GM12878 (cell line): ENCODE data around the gene STAT4.

Experiments used
- BMI1 ChIP-seq: fragments of 450-650 bp; IDR thresholded peaks from 2 replicates; pipeline ENCODE4 v1.6.1; 2016; ENCODE audit warnings: mild to moderate bottlenecking, moderate library complexity, borderline replicate concordance
- EP300 ChIP-seq, 2 experiments: fragments of 150-350 bp in 1 of 2; IDR thresholded peaks; 2 replicates each; pipeline ENCODE4 v1.6.1; 2011 to 2012; ENCODE audit warnings: low read depth in 2 of 2, low read length in 2 of 2, borderline replicate concordance in 1 of 2, improper control_type of control experiment in 1 of 2, inconsistent platforms in 1 of 2; ENCODE audit not compliant: control insufficient read depth in 1 of 2
- POLR2AphosphoS5 ChIP-seq: IDR thresholded peaks from 2 replicates; pipeline ENCODE4 v1.6.1; 2011; ENCODE audit warnings: mild to moderate bottlenecking, low read length, inconsistent platforms
- TF ChIP-seq, protein P1 (sequence below): IDR thresholded peaks from 2 replicates; pipeline ENCODE4 v1.6.1; 2011; ENCODE audit warnings: low read depth, mild to moderate bottlenecking, low read length, moderate library complexity, borderline replicate concordance; ENCODE audit errors: extremely low read depth

GRCh38 chr2:191019376-191019775, 131.4 kb downstream of the STAT4 start:
- TF ChIP-seq BMI1 (no peak), POLR2AphosphoS5 (no peak), EP300 (IDR thresholded peaks at IDR 0.05; ENCODE audit: borderline replicate concordance in 1 of 2, control insufficient read depth in 1 of 2, low read depth in 2 of 2, low read length in 2 of 2) (no peak)
- TF ChIP-seq, protein P1, sequence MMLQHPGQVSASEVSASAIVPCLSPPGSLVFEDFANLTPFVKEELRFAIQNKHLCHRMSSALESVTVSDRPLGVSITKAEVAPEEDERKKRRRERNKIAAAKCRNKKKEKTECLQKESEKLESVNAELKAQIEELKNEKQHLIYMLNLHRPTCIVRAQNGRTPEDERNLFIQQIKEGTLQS: no peak
